Measurements from ENCODE around the gene CALHM5. TPM values are rescaled to one million over a fixed set of nuclear protein-coding genes. Genes with fewer than 3 reads are reported as not detected.

The CALHM5 gene
- total and polyA plus RNA-seq, 9 of the 15 experiments (the other 6 are each of a cell fraction or from before 2014, with no cell fraction given), result under 0.01 to 0.05 (median 0.02) TPM; not detected in 2

DNA sequence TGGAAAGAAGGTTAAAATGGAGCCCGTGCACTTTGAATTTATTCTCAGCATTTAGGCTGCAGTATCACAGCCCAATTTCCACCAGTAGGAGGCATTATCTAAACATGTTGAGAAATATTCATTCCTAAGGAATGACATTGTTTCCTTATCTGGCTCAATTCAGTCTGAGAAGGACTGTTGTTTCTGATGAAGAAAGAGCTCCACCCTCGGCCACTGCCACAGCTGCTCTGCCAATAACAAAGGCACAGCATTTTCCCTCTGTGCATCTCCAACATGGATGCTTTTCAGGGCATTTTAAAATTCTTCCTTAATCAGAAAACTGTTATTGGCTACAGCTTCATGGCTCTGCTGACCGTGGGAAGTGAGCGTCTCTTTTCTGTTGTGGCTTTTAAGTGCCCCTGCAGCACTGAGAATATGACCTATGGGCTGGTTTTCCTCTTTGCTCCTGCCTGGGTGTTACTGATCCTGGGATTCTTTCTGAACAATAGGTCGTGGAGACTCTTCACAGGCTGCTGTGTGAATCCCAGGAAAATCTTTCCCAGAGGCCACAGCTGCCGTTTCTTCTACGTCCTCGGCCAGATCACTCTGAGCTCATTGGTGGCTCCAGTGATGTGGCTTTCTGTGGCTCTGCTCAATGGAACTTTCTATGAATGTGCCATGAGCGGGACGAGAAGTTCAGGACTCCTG, at the start of gene CALHM5 (continued):
- TF ChIP-seq, protein P1, sequence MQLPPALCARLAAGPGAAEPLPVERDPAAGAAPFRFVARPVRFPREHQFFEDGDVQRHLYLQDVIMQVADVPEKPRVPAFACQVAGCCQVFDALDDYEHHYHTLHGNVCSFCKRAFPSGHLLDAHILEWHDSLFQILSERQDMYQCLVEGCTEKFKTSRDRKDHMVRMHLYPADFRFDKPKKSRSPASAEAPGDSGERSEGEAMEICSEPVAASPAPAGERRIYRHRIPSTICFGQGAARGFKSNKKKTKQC (CRISPR knock-in tag; IDR thresholded peaks at IDR 0.05), result no peak
- TF ChIP-seq IRF1 (CRISPR knock-in tag; IDR thresholded peaks at IDR 0.05; ENCODE audit: borderline replicate concordance) (no peak), POLR2A (conservative IDR thresholded peaks at IDR 0.05) (no peak), GABPB1 (CRISPR knock-in tag; IDR thresholded peaks at IDR 0.05) (no peak), NFIC (IDR thresholded peaks at IDR 0.05) (no peak), HMG20A (CRISPR knock-in tag; conservative IDR thresholded peaks at IDR 0.05) (no peak), SRSF9 (IDR thresholded peaks at IDR 0.05; ENCODE audit: borderline replicate concordance, low read depth, low read length) (no peak), GABPB2 (CRISPR knock-in tag; conservative IDR thresholded peaks at IDR 0.05) (no peak), EHMT2 (IDR thresholded peaks at IDR 0.05) (no peak), JUNB (CRISPR knock-in tag; conservative IDR thresholded peaks at IDR 0.05) (no peak), ZNF277 (CRISPR knock-in tag; IDR thresholded peaks at IDR 0.05; ENCODE audit: borderline replicate concordance) (no peak), IFI16 (CRISPR knock-in tag; IDR thresholded peaks at IDR 0.05) (no peak), NONO (IDR thresholded peaks at IDR 0.05; ENCODE audit: low read depth in 2 of 2, low read length in 1 of 2) (no peak), TCF3 (CRISPR knock-in tag; IDR thresholded peaks at IDR 0.05) (no peak), ATF7 (IDR thresholded peaks at IDR 0.05) (peak; percentile 74; the same call in 1 of the 2 replicates)
- TF ChIP-seq, protein P2, sequence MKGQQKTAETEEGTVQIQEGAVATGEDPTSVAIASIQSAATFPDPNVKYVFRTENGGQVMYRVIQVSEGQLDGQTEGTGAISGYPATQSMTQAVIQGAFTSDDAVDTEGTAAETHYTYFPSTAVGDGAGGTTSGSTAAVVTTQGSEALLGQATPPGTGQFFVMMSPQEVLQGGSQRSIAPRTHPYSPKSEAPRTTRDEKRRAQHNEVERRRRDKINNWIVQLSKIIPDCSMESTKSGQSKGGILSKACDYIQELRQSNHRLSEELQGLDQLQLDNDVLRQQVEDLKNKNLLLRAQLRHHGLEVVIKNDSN (CRISPR knock-in tag; IDR thresholded peaks at IDR 0.05), result no peak
- TF ChIP-seq, protein P3, sequence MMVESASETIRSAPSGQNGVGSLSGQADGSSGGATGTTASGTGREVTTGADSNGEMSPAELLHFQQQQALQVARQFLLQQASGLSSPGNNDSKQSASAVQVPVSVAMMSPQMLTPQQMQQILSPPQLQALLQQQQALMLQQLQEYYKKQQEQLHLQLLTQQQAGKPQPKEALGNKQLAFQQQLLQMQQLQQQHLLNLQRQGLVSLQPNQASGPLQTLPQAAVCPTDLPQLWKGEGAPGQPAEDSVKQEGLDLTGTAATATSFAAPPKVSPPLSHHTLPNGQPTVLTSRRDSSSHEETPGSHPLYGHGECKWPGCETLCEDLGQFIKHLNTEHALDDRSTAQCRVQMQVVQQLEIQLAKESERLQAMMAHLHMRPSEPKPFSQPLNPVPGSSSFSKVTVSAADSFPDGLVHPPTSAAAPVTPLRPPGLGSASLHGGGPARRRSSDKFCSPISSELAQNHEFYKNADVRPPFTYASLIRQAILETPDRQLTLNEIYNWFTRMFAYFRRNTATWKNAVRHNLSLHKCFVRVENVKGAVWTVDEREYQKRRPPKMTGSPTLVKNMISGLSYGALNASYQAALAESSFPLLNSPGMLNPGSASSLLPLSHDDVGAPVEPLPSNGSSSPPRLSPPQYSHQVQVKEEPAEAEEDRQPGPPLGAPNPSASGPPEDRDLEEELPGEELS (CRISPR knock-in tag; IDR thresholded peaks at IDR 0.05; ENCODE audit: borderline replicate concordance), result no peak
- TF ChIP-seq, protein P4, sequence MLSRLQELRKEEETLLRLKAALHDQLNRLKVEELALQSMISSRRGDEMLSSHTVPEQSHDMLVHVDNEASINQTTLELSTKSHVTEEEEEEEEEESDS (CRISPR knock-in tag; IDR thresholded peaks at IDR 0.05), result no peak
- TF ChIP-seq, protein P5, sequence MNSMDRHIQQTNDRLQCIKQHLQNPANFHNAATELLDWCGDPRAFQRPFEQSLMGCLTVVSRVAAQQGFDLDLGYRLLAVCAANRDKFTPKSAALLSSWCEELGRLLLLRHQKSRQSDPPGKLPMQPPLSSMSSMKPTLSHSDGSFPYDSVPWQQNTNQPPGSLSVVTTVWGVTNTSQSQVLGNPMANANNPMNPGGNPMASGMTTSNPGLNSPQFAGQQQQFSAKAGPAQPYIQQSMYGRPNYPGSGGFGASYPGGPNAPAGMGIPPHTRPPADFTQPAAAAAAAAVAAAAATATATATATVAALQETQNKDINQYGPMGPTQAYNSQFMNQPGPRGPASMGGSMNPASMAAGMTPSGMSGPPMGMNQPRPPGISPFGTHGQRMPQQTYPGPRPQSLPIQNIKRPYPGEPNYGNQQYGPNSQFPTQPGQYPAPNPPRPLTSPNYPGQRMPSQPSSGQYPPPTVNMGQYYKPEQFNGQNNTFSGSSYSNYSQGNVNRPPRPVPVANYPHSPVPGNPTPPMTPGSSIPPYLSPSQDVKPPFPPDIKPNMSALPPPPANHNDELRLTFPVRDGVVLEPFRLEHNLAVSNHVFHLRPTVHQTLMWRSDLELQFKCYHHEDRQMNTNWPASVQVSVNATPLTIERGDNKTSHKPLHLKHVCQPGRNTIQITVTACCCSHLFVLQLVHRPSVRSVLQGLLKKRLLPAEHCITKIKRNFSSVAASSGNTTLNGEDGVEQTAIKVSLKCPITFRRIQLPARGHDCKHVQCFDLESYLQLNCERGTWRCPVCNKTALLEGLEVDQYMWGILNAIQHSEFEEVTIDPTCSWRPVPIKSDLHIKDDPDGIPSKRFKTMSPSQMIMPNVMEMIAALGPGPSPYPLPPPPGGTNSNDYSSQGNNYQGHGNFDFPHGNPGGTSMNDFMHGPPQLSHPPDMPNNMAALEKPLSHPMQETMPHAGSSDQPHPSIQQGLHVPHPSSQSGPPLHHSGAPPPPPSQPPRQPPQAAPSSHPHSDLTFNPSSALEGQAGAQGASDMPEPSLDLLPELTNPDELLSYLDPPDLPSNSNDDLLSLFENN (IDR thresholded peaks at IDR 0.05; ENCODE audit: low read depth in 2 of 2, low read length in 2 of 2), result no peak
